DMS153 treated with DMSO at 0.1 percent for 48 hours (cell line): Measurements from ENCODE around the gene THRSP.
"Not testable (repeated sequence)": the region's sequence is repeated elsewhere in the genome, so short reads cannot be mapped to it uniquely, and the experiment has no call there.

Experiments used
- DNase-seq: peaks from one replicate; lab custom pipeline; 2025; ENCODE audit not compliant: unreplicated experiment; lab: John Stamatoyannopoulos, UW

Gene THRSP

DNA sequence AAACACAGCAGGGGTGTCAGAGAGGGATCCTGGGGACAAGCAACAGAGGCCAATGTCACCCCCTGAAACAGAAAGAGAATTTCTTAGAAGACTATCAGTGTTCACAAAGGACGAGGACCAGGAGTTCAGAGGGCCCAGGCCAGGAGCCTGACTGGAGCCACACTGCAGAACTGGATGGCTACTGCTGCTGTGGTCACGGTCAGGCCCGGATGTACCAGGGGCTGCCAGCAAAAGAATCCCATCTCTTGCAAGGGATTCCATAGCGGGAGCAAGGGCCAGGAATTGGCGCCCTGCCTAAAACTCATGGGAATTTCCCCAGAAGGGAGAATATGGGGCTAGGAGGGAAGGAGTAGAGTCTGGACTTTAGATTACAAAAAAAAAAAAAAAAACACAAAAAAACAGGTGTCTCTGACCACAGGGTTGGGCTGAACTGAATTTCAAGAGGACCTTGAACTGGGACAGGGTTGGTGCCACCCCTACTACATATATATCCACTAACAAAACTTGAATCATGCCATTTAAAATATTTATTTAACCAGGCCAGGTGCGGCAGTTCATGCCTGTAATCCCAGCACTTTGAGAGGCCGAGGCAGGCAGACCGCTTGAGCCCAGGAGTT, 24.9 kb upstream of the THRSP start:
- DNase-seq = no peak

DNA sequence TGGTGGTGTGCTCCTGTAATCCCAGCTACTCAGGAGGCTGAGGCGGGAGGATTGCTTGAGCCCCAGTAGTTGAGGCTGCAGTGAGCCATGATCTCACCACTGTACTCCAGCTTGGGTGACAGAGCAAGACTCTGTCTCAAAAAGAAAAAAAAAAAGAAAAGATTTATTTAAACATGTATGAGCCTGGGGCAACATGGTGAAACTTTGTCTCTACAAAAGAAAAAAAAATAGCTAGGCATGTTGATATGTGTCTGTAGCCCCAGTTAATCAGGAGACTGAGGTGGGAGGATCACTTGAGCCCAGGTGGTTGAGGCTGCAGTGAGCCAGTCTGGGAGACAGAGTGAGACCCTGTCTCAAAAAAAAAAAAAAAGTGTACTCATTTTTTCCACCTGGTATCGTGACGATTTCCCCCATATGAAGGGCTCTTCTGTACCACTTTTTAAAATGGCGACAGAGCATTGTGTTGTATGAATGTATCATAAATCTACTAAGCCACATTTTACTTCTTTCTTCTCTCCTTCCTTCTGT, 24.2 kb upstream of the THRSP start:
- DNase-seq = no peak

DNA sequence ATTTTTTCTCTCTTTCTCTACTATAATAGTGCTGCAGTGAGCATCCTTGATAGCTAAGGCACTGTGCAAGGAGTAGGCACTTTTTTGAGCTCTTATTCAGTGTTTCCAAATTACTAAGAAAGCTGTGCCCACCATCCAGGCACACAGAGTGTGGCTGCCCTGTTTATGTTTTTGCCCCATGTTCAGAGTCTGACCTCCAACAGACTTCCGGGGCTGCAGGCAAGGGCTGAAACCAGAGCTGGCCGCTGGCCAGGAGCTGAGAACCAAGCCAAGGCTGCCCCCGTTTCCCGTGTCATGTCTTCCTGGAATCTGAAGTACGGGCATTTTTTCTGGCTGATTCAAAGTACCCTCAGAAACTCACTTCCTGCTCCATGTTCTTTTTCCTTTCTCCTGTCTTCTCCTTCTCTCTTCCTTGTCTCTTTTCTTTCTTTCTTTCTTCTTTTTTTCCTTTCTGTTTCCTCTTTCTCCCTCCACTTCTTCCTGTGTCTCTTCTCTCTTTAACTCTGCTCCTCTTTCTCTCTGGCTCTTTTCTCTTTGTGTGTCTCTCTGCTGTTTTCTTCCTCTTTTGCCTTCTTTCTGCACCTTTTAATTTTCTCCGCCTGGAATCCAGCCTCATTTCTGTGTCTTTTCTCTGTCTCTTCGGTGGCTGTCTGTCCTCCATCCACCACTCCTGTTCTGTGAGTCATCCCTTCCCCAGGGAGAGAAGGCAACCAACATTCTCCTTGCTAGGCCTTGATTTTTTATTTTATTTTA, 23.6 kb upstream of the THRSP start:
- peak; percentile 84 for DNase-seq

DNA sequence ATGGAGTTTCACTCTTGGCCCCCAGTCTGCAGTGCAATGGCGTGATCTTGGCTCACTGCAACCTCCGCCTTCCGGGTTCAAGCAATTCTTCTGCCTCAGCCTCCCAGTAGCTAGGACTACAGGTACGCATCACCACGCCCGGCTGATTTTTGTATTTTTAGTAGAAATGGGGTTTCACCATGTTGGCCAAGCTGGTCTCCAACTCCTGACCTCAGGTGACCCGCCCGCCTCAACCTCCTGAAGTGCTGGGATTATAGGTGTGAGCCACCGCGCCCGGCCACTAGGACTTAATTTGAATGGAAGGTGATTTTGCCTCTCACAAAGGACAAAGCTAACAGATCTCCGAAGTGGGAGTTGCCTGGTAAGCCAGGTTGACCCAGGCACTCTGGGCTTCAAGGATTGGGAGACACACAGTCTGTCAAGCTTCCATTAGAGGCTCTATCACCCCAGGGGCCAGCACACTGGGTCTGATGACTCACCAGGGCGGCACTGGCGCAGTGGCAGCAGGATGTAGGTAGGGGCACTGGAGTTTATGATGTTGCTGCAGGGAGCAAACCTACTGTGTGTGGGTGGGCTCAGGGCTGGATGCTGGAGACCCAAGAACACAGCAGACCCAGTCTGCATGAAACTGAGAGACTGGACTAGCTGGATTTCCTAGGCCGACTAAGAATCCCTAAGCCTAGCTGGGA, 22.8 kb upstream of the THRSP start:
- DNase-seq = peak; percentile 11

DNA sequence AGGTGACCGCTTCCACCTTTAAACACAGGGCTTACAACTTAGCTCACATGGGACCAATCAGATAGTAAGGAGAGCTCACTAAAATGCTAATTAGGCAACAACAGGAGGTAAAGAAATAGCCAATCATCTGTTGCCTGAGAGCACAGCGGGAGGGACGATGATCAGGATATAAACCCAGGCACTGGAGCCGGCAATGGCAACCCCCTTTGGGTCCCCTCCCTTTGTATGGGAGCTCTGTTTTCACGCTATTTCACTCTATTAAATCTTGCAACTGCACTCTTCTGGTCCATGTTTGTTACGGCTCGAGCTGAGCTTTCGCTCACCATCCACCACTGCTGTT, 22.3 kb upstream of the THRSP start:
- DNase-seq = not testable (repeated sequence)

DNA sequence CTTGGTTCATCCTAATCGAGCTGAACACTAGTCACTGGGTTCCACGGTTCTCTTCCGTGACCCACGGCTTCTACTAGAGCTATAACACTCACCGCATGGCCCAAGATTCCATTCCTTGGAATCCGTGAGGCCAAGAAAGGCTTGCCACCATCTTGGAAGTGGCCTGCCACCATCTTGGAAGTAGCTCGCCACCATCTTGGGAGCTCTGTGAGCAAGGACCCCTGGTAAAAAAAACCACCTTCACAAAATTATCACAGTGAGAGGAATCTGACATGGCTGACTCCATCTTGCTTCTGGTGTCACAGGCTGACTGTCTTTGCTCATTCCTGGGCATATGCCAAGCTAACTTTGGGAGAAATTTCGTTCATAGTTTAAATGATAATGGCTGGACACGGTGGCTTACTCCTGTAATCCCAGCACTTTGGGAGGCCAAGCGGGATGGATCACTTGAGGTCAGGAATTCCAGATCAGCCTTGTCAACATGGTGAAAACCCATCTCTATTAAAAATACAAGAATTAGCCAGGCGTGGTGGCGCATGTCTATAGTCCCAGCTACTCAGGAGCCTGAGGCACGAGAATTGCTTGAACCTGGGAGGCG, 21.7 kb upstream of the THRSP start:
- DNase-seq = no peak

DNA sequence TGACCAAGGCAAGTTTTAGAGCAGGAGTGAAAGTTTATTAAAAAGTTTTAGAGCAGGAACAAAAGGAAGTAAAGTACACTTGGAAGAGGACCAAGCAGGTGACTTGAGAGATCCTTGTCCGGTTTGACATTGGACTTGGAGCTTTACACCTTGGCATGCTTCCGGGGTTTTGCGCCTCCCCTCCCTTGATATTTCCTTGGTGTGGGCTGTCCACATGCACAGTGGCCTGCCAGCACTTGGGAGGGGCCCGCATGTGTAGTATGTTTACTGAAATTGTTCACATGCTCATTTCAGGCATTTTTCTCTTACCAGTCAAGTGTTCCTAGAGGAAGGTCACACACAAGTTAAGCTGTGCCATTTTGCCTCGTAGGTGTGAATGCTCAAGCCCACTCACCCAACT, 19.0 kb upstream of the THRSP start:
- DNase-seq = no peak

DNA sequence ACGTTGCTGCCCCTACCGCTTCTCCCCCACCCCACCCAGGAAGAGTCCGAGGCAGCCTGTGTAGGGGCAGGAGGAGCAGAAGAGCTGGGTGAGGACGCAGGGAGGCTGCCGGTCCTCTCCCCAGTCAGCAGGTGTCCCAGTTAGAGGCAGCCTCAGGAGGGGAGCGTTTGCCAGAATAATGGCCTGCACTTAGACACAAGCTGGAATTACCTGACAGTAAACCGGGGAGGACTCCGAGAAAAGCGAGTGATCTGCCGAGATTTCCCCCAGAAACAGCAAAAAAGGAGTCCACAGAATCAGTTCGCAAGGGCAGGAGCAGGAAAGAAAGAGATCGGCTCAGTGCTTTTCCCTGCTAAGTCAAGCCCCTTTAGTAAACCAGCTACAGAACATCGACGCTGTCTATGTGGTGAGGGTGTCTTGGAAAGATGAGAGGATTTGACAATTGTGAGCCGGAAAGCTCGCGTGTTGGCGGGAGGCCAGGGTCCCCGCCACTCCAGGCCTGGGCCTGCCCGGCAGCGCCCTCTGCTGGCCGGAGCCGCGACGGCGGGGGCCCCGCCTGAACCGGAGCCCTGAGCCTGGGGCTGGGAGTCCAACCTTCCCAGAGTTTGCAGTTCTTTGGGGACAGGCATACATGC, 17.7 kb upstream of the THRSP start:
- peak; percentile 72 for DNase-seq

DNA sequence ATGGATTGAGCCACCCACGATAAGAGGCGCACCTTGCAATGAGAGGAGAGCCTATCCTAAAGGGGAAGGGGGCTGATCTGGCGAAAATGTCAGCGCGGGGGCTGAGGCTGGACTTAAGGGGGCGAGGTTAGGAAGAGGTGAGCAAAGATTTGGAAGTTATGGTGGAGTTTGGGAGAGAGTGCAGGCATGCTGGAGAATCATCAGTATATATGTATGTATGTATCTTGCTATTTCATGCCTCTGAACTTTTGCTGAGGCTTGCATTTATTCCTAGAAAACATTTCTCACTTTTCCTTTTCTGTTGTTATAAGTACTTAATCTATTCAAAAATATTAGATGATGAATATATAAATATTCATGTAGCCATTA, 17.2 kb upstream of the THRSP start:
- no peak for DNase-seq

DNA sequence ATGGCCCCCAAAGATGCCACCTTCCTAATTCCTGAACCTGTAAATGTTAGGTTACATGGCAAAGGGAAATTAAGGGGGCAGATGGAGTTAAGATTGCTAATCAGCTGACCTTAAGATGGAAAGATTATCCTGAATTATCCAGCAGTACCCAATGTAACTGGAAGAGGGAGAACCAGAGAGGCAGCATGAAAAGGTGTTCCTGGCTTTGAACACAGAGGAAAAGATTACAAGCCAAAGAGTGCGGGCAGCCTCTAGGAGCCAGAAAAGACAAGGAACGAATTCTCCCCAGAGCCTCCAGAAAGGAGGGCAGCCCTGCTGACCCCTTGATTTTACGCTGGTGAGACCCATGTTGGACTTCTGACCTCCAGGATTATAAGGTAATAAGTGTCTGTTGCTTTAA, 15.1 kb upstream of the THRSP start:
- DNase-seq = no peak

DNA sequence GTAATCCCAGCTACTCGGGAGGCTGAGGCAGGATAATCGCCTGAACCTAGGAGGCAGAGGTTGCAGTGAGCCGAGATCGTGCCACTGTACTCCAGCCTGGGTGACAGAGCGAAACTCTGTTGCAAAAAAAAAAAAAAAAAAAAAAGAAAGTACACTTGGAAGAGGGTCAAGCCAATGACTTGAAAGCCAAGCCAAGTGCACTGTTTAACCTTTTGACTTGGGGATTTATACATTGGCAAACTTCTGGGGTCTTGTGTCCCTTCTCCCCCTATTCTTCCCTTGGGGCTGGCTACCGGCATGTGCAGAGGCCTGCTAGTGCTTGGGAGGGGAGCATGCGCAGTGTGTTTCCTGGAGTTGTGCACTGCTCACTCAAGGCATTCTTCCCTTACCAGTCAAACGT, 14.3 kb upstream of the THRSP start:
- no peak for DNase-seq

DNA sequence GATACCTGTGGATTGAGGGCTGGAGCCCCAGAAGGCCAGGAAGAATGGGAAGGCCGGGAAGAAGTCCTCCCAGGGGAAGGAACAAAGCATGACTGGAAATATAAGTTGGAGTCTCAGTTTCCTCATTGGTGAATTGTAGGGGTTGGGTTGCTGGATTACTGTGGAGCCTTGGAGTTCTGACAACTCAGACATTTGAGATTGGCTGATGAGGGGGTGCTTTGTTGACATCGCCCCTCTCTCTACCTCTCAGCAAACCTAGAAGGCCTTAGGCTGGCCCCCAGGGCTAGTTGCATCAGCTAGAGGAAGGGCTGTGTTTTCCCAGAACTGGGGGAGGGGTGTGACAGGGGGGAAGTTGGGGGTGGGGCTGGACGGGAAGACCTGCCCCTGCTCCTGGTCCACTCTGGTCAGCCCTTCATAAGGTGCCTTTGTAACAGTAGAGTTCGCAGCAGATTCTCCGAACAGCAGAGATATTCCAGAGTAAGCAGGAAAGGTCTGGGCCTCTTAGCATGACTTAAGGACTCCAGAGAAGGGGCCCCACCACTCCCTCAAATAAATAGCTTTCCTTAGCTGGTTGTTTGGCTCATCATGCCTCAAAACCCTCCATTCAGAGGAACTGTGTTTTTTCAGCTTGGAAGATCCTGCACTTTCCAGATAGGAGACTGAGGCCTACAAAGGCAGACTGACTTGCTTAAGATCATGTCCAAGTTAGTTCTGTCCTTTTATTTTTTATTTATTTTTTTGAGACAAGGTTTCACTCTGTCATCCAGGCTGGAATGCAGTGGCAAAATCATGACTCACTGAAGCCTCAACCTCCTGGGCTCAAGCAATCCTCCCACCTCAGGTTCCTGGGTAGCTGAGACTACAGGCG, 12.5 kb upstream of the THRSP start:
- DNase-seq = no peak

DNA sequence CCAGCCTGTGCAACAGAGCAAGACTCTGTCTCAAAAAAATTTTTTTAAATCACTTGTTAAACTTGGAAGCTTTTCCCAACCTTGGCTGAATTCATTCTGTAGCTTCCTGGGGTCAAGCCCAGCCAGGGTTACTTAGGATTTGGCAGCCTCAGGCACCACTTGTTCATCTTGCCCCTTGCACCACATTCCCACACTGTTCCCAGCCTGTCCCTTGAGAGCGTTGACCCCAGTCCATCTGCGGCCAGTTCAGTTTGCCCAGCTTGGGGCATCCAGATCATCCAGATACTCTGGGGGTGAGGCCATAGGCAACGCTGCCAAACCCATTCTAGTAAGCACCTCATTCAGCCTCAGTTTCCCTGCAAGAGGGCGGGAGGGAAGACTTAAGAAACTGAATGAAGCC, 8.7 kb upstream of the THRSP start:
- no peak for DNase-seq

DNA sequence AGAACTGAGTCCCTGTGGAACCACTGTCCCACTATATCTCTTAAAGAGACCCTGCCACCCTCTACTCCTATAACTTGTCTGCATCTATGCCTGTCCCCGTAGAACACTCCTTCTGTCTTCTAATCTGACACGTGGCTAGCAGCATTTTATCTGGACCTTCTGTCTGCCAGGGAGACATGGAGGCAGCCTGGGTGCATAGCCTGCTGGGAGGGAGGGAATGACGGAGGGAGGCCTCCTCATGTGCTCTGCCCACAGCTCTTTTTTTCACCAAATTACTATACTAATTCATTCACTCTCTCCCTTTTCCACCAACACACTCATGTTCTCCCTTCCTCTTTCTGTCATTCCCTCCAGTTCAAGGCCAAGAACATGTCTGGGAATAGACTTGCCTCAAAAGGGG, 7.6 kb upstream of the THRSP start:
- no peak for DNase-seq

DNA sequence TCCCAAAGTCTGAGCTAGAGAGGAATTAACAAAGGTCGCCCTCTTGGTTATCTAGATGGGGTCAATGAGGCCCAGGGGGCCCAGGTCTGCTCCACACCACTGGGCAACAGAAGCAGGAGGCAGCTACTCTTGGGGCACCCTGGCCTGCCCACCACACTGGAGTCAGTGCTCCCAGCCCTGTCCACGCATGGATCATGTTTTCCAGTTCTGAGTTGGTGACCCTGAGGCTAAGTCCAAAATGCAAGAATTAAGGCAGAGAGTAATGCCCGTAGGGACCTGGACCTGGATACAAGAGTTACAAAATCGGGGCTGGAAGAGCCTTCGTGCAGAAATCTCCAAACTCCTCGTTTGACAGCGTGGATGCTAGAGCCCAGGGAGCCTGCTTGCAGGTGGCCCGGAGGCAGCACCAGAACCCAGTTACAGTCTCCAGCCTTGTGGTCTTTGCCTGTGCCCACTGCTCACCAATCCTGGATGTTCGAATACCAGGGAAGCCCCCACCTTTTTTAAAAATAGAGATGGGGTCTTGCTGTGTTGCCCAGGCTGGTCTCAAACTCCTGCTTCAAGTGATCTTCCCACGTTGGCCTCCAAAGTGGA, 6.1 kb upstream of the THRSP start:
- no peak for DNase-seq

DNA sequence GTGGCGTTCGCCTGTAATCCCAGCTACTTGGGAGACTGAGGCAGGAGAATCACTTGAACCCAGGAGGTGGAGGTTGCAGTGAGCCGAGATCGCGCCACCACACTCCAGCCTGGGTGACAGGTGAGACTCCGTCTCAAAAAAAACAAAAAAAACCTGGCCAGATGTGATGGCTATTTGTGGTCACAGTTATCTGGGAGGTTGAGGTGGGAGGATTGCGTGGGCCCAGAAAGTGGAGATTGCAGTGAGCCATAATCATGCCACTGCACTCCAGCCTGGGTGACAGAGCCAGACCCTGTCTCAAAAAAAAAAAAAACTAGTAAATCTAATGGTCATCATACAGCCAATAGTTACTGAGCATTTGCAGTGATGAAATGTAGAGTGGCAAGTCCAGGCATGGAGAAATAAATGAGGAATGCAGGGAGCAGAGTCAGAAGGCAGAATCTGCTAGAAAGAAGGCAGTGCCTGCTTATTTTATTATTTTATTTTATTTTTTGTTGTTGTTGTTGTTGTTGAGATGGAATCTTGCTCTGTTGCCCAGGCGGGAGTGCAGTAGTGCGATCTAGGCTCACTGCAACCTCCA, 3.8 kb upstream of the THRSP start:
- DNase-seq = not testable (repeated sequence)

DNA sequence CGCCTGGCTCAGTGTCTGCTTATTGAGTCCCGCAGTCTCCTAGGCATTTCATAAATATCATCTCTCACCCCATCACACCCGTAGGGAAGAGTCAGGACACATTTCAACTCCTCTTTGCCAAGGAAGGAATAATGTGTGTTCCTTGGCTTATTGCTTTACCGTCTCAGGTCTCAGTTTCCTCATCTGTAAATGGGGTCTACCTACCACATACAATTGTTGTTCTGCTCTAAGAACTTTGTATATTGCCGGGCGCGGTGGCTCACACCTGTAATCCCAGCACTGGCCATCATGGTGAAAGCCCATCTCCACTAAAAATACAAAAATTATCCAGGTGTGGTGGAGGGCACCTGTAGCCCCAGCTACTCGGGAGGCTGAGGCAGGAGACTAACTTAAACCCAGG, 3.1 kb upstream of the THRSP start:
- no peak for DNase-seq

DNA sequence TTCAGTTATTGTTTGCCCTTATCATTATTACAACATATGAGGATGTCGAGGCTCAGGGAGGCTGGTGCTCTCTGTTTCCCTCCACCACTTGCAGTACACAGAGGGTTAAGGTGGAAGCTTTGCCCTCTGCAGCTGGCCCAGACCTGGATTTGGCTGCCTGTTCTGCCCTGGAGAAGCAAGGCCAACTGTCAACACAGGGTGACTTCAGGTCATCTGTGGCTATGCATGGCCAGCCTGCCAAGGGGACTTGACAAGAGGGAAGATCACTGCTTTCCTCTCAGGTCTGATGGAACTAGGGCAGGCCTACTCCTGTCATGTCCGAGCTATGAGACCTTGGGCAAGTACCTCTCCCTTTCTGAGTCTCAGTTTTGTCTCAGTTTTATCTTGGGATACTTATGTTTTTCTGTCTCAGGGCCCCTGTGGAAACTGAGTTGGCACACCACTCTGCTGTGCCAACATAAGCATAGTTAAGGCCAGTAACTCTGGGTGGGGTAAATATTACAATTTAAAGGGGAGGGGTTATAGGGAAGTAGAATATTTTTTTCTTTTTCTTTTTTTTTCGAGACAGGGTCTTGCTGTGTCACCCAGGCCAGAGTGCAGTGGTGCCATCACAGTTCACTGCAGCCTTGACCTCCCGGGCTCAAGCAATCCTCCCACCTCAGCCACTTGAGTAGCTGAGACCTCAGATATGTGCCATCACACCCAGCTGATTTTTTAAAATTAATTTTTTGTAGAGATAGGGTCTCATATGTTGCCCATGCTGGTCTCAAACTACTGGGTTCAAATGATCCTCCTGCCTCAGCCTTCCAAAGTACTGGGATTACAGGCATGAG, 2.4 kb upstream of the THRSP start:
- DNase-seq = no peak

DNA sequence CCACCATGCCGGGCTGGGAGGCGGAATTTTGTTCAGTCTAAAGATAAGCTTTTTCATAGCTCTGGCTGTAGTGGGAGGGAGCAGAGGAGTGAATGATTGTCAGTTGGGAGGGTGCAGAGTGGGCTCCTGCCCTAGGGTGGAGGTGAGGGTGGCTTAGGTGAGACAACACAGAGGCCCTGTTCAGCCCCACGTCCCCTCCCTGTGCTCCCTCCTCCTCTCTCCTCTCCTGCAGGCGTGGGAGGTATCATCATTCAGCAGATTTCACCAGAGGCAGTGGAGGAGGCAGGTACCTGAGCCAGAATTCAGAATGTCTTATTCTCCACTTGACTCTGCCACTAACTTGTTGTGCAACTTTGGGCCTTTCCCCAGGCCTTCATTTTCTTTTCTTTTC, 1.7 kb upstream of the THRSP start:
- no peak for DNase-seq
